Left lung (tissue), 10 donors: ENCODE data around the gene CNPY1. TPM values are rescaled to one million over a fixed set of nuclear protein-coding genes. Genes with fewer than 3 reads are reported as not detected.
A peak's percentile ranks its signal among the peaks of the same experiment; 100 is the strongest.

Experiments
- ATAC-seq: fragments of 200-7000 bp; cut with Tn5 transposase; one replicate; pipeline ENCODE4 v1.9.1; 2020; ENCODE audit warnings: moderate library complexity
- DNase-seq, 4 donors: peaks; one replicate each; pipeline ENCODE4 v3.0.0-alpha.2; 2013 to 2020
- H3K27ac ChIP-seq, 2 donors: fragments of 200-600 bp; sonication (generic) in 1 of 2; one replicate each; pipeline versions ENCODE4 v1.5.0 to v1.8.0; 2020 to 2021
- H3K27me3 ChIP-seq, 2 donors: fragments of 200-600 bp; sonication (generic) in 1 of 2; one replicate each; pipeline versions ENCODE4 v1.5.0 to v1.8.0; 2020 to 2021
- H3K36me3 ChIP-seq, 2 donors: fragments of 200-600 bp; sonication (generic) in 1 of 2; one replicate each; pipeline versions ENCODE4 v1.5.0 to v1.8.0; 2020 to 2021
- H3K4me1 ChIP-seq, 2 donors: fragments of 200-600 bp; one replicate each; pipeline ENCODE4 v1.8.0; 2021
- H3K4me3 ChIP-seq, 2 donors: fragments of 200-600 bp; sonication (generic) in 1 of 2; one replicate each; pipeline versions ENCODE4 v1.5.0 to v1.8.0; 2020 to 2021; ENCODE audit warnings: mild to moderate bottlenecking in 1 of 2
- H3K9me3 ChIP-seq, 2 donors: fragments of 200-600 bp; sonication (generic) in 1 of 2; one replicate each; pipeline versions ENCODE4 v1.5.0 to v1.8.0; 2020 to 2021
- intact Hi-C, 2 donors: fragments of 100-400 bp; cut with DNase I; formaldehyde crosslinking; loops; one replicate each; pipeline versions ENCODE4 v1.11.2 to v1.14.2; 2022
- polyA plus RNA-seq, 6 donors: library from polyadenylated mRNA; unstranded; fragments of 120-200 nt; gene quantifications; one replicate each; pipeline ENCODE4 v1.2.1, GENCODE V29; 2013; ENCODE audit not compliant: insufficient read length in 6 of 6
- total RNA-seq, 2 donors: library from RNA; stranded (reverse); fragmentation: NEBNext Ultra II Directional; extraction: Animal tissue kit (Norgen Biotek cat#: 25700); gene quantifications; one replicate each; pipeline ENCODE4 v1.2.1, GENCODE V29; 2021
- TF ChIP-seq, protein P1 (sequence below), 2 donors: fragments of 200-600 bp; sonication (generic) in 1 of 2; IDR thresholded peaks; one replicate each; pipeline versions ENCODE4 v1.5.0 to v1.8.0; 2021; ENCODE audit warnings: antibody characterized with exemption in 2 of 2
- donor health status: DM: no; HTN: yes; CAD: no.
- donor health status: DM: no; HTN: no; CAD: no.

CNPY1 gene
- total and polyA plus RNA-seq, 8 donors, result not detected

DNA sequence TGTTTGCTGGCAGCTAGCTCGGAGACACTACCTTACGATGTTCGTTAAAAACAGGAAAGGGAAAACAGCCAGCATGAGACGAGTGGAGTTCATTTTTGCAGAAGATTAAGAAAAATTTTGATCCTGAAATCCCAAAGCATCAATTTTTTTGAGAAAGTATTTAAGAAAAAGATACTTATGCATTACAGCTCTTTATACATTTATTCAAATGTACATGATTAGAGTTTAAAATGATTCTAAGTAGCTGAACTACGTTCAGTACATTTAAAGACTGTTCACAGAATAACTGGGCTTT lies 34.7 kb downstream of the CNPY1 start:
- peaks cover 0 to 7% of the 10 kb centered on the region in 2 donors for H3K4me1 ChIP-seq
- ATAC-seq (no peak), DNase-seq (no peak)
- peaks cover 78 to 100% of the 10 kb centered on the region in 2 donors for H3K27me3 ChIP-seq
- H3K36me3 ChIP-seq, result no peaks in the 10 kb centered on the region
- no peaks in the 10 kb centered on the region for H3K9me3 ChIP-seq
- intact Hi-C loops, result no loop called here
- TF ChIP-seq, protein P1, sequence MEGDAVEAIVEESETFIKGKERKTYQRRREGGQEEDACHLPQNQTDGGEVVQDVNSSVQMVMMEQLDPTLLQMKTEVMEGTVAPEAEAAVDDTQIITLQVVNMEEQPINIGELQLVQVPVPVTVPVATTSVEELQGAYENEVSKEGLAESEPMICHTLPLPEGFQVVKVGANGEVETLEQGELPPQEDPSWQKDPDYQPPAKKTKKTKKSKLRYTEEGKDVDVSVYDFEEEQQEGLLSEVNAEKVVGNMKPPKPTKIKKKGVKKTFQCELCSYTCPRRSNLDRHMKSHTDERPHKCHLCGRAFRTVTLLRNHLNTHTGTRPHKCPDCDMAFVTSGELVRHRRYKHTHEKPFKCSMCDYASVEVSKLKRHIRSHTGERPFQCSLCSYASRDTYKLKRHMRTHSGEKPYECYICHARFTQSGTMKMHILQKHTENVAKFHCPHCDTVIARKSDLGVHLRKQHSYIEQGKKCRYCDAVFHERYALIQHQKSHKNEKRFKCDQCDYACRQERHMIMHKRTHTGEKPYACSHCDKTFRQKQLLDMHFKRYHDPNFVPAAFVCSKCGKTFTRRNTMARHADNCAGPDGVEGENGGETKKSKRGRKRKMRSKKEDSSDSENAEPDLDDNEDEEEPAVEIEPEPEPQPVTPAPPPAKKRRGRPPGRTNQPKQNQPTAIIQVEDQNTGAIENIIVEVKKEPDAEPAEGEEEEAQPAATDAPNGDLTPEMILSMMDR (IDR thresholded peaks at IDR 0.05), result no peak
- H3K4me3 ChIP-seq, result no peak overlapping the region
- H3K27ac ChIP-seq, result no peak overlapping the region

DNA sequence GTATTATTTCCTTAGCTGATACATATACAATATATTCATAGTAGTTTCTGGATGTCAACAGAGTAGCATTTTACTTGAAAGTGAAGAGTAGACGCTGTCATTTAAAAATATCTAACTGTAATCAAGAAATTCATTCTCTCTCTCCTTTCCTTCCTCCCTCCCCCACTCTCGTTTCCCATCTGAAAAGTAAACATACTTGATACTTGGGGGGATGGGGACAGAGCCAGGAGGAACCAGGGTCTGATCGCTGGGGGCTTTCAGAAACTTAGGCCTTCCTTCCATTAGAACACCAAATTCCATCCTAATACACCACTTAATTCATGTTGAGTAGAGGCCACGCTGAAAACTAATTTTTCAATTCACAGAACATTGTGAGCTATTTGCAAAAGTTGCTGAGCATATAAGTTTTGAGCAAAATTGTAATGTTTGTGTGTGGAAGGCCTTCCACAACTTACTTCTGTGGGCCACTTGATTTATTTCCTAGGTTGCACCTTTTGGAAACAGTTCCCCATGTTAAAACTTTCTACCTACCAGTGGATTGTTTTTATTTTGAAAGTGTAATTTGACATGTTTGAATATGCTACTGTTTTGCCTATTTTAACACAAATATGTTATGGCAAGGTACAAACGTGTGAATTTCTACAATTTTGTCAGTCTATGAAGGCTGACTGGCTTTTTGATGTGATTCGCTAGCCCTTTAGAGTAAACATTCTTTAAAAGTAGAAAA lies 35.2 kb downstream of the CNPY1 start:
- Histone ChIP-seq H3K9me3 (no peaks in the 10 kb centered on the region), H3K27me3 (peaks cover 83 to 100% of the 10 kb centered on the region in 2 donors), H3K36me3 (no peaks in the 10 kb centered on the region), H3K4me1 (peaks cover 0 to 7% of the 10 kb centered on the region in 2 donors), H3K27ac (no peak overlapping the region), H3K4me3 (no peak overlapping the region)
- ATAC-seq (no peak), DNase-seq (no peak)
- TF ChIP-seq, protein P1 (IDR thresholded peaks at IDR 0.05), result no peak
- intact Hi-C loops, result no loop called here

- TF ChIP-seq, protein P1 (IDR thresholded peaks at IDR 0.05), result no peak
- intact Hi-C loops, result no loop called here
- no peaks in the 10 kb centered on the region for H3K36me3 ChIP-seq
- H3K4me3 ChIP-seq, result no peak overlapping the region
- H3K9me3 ChIP-seq, result no peaks in the 10 kb centered on the region
- DNase-seq (peak in 1 of 4 donors; percentile 69), ATAC-seq (no peak)
- H3K4me1 ChIP-seq, result peaks cover 0 to 7% of the 10 kb centered on the region in 2 donors
- no peak overlapping the region for H3K27ac ChIP-seq
- H3K27me3 ChIP-seq, result peaks cover 95 to 100% of the 10 kb centered on the region in 2 donors
Measured at GRCh38 chr7:155509725-155510551, 36.4 kb downstream of the CNPY1 start.

- no peak for DNase-seq
Measured at GRCh38 chr7:155509359-155509724, 37.0 kb downstream of the CNPY1 start.

More at GRCh38 chr7:155509359-155509724, 37.0 kb downstream of the CNPY1 start:
- no peak for ATAC-seq
- Histone ChIP-seq H3K27ac (no peak overlapping the region), H3K4me3 (no peak overlapping the region), H3K9me3 (no peaks in the 10 kb centered on the region), H3K4me1 (peaks cover 0 to 7% of the 10 kb centered on the region in 2 donors), H3K36me3 (no peaks in the 10 kb centered on the region), H3K27me3 (peaks cover 94 to 100% of the 10 kb centered on the region in 2 donors)
- TF ChIP-seq, protein P1 (IDR thresholded peaks at IDR 0.05), result no peak
- intact Hi-C loops, result no loop called here
